Liver (tissue), 9 donors: Measurements from ENCODE around the gene USP43. TPM values are rescaled to one million over a fixed set of nuclear protein-coding genes. Genes with fewer than 3 reads are reported as not detected.

ENCODE experiments used
- DNase-seq: peaks from one replicate; pipeline ENCODE4 v3.0.0-alpha.2; 2017; ENCODE audit warnings: low spot score
- H3K27ac ChIP-seq, 2 donors: one replicate each; pipeline ENCODE4 v1.7.0; 2013; ENCODE audit warnings: inconsistent platforms in 2 of 2, low read length in 2 of 2, control low read depth in 1 of 2, low read depth in 1 of 2, mild to moderate bottlenecking in 1 of 2
- H3K27me3 ChIP-seq, 4 donors: one replicate each; pipeline versions ENCODE4 v1.6.1 to v1.7.0; 2013; ENCODE audit warnings: low read length in 3 of 4, inconsistent platforms in 1 of 4, mild to moderate bottlenecking in 1 of 4, moderate library complexity in 1 of 4; ENCODE audit not compliant: control insufficient read depth in 4 of 4, insufficient read depth in 4 of 4
- H3K36me3 ChIP-seq, 4 donors: one replicate each; pipeline versions ENCODE4 v1.6.1 to v1.7.0; 2013; ENCODE audit warnings: low read length in 3 of 4, mild to moderate bottlenecking in 3 of 4, low read depth in 1 of 4, moderate library complexity in 1 of 4; ENCODE audit not compliant: control insufficient read depth in 4 of 4, insufficient read depth in 3 of 4
- H3K4me1 ChIP-seq, 4 donors: one replicate each; pipeline versions ENCODE4 v1.6.1 to v1.7.0; 2013; ENCODE audit warnings: low read length in 3 of 4, mild to moderate bottlenecking in 3 of 4, moderate library complexity in 1 of 4; ENCODE audit not compliant: control insufficient read depth in 4 of 4, insufficient read depth in 4 of 4
- H3K4me3 ChIP-seq, 3 donors: one replicate each; pipeline versions ENCODE4 v1.6.1 to v1.7.0; 2013; ENCODE audit warnings: low read length in 3 of 3, control low read depth in 1 of 3, low read depth in 1 of 3, mild to moderate bottlenecking in 1 of 3
- H3K9ac ChIP-seq, 2 donors: one replicate each; pipeline ENCODE4 v1.7.0; 2013; ENCODE audit warnings: low read length in 2 of 2, mild to moderate bottlenecking in 2 of 2, moderate library complexity in 2 of 2, control low read depth in 1 of 2, low read depth in 1 of 2
- H3K9me3 ChIP-seq, 4 donors: one replicate each; pipeline versions ENCODE4 v1.6.1 to v1.7.0; 2013; ENCODE audit warnings: low read length in 3 of 4; ENCODE audit not compliant: control insufficient read depth in 4 of 4
- EGR1 ChIP-seq, 2 donors: IDR thresholded peaks; 2 replicates each; pipeline ENCODE4 v1.6.1; 2016 to 2018; ENCODE audit warnings: antibody characterized with exemption in 2 of 2, low read depth in 2 of 2
- FOXA1 ChIP-seq: IDR thresholded peaks from 2 replicates; pipeline ENCODE4 v1.6.1; 2016; ENCODE audit warnings: antibody characterized with exemption
- FOXA2 ChIP-seq: IDR thresholded peaks from 2 replicates; pipeline ENCODE4 v1.6.1; 2016; ENCODE audit warnings: antibody characterized with exemption
- GABPA ChIP-seq, 2 donors: IDR thresholded peaks in 1 of 2; conservative IDR thresholded peaks in 1 of 2; 2 replicates each; pipeline ENCODE4 v1.6.1; 2016; ENCODE audit warnings: antibody characterized with exemption in 2 of 2, mild to moderate bottlenecking in 1 of 2, moderate library complexity in 1 of 2
- HNF4A ChIP-seq, 2 donors: conservative IDR thresholded peaks; 2 replicates each; pipeline ENCODE4 v1.6.1; 2016; ENCODE audit warnings: antibody characterized with exemption in 2 of 2, mild to moderate bottlenecking in 2 of 2
- HNF4G ChIP-seq: IDR thresholded peaks from 2 replicates; pipeline ENCODE4 v1.6.1; 2016; ENCODE audit warnings: antibody characterized with exemption
- JUND ChIP-seq, 2 donors: IDR thresholded peaks; 2 replicates each; pipeline ENCODE4 v1.6.1; 2016; ENCODE audit warnings: antibody characterized with exemption in 2 of 2
- NR2F2 ChIP-seq: IDR thresholded peaks from 2 replicates; pipeline ENCODE4 v1.6.1; 2016; ENCODE audit warnings: antibody characterized with exemption
- RAD21 ChIP-seq, 2 donors: IDR thresholded peaks; 2 replicates each; pipeline ENCODE4 v1.6.1; 2016; ENCODE audit warnings: antibody characterized with exemption in 2 of 2, mild to moderate bottlenecking in 2 of 2
- RXRA ChIP-seq, 2 donors: IDR thresholded peaks; 2 replicates each; pipeline ENCODE4 v1.6.1; 2017 to 2018; ENCODE audit warnings: antibody characterized with exemption in 2 of 2, mild to moderate bottlenecking in 1 of 2
- SP1 ChIP-seq: IDR thresholded peaks from 2 replicates; pipeline ENCODE4 v1.6.1; 2018; ENCODE audit warnings: antibody characterized with exemption, mild to moderate bottlenecking
- TAF1 ChIP-seq: conservative IDR thresholded peaks from 2 replicates; pipeline ENCODE4 v1.6.1; 2016; ENCODE audit warnings: antibody characterized with exemption, mild to moderate bottlenecking
- YY1 ChIP-seq: IDR thresholded peaks from 2 replicates; pipeline ENCODE4 v1.6.1; 2016; ENCODE audit warnings: antibody characterized with exemption, mild to moderate bottlenecking
- WGBS: extraction: QIAGEN DNeasy Blood & Tissue Kit; methylation state at CpG from one replicate; pipeline ENCODE4 v1.1.7; 2013; 5-methylcytosine and 5-hydroxymethylcytosine counted together
- polyA plus RNA-seq, 2 donors: library from polyadenylated mRNA; stranded (reverse) in 1 of 2; unstranded in 1 of 2; fragments of 200-250 nt in 1 of 2; fragments of >200 nt in 1 of 2; fragmentation: Nextera tagmentation in 1 of 2; extraction: Ambion mirVana in 1 of 2; gene quantifications; one replicate each; pipeline versions ENCODE4 v1.2.1 to v1.2.3, GENCODE V29; 2013 to 2015
- total RNA-seq, 2 donors: library from RNA; depleted of rRNA; stranded (reverse); fragments of >200 nt; gene quantifications; one replicate each; pipeline ENCODE4 v1.2.3, GENCODE V29; 2014
- TF ChIP-seq, protein P1 (sequence below): IDR thresholded peaks from 2 replicates; pipeline ENCODE4 v1.6.1; 2016; ENCODE audit warnings: antibody characterized with exemption
- TF ChIP-seq, protein P2 (sequence below): IDR thresholded peaks from 2 replicates; pipeline ENCODE4 v1.6.1; 2016; ENCODE audit warnings: antibody characterized with exemption, mild to moderate bottlenecking
- TF ChIP-seq, protein P3 (sequence below): IDR thresholded peaks from 2 replicates; pipeline ENCODE4 v1.6.1; 2016; ENCODE audit warnings: antibody characterized with exemption
- TF ChIP-seq, protein P4 (sequence below): IDR thresholded peaks from 2 replicates; pipeline ENCODE4 v1.6.1; 2016; ENCODE audit warnings: antibody characterized with exemption
- TF ChIP-seq, protein P5 (sequence below): fragments of 150-350 bp; IDR thresholded peaks from 2 replicates; pipeline ENCODE4 v1.5.1; 2017; ENCODE audit warnings: improper control_type of control experiment, low read depth, low read length; ENCODE audit not compliant: missing input control
- donor health status: healthy.
- donor health status: healthy.
- donor health status: healthy.
- donor health status: healthy.
- donor health status: healthy.

The USP43 gene
- total and polyA plus RNA-seq, 4 donors = 0.42 to 7.4 (median 0.94) TPM

DNA sequence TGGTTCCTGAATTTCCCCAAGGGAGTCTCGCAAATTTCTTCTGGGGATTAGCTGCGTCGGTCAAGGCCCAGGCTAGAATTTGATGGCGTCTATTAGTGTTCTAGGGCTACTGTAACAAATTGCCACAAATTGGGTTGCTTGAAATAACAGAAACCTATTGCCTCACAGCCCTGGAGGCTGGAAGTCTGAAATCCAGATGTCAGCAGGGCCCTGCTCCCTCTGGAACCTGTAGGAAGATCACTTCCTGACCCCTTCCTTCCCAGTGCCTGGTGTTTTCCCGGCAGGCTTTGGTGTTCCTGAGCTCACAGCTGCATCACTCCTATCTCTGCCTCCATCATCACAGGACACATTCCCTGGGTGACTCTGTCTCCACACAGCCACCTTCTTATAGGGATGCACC, 121.7 kb downstream of the USP43 start (continued):
- no peak for TF ChIP-seq JUND (IDR thresholded peaks at IDR 0.05)
- TF ChIP-seq GABPA (IDR thresholded peaks at IDR 0.05 in 1 of 2, conservative IDR thresholded peaks at IDR 0.05 in 1 of 2) = no peak

DNA sequence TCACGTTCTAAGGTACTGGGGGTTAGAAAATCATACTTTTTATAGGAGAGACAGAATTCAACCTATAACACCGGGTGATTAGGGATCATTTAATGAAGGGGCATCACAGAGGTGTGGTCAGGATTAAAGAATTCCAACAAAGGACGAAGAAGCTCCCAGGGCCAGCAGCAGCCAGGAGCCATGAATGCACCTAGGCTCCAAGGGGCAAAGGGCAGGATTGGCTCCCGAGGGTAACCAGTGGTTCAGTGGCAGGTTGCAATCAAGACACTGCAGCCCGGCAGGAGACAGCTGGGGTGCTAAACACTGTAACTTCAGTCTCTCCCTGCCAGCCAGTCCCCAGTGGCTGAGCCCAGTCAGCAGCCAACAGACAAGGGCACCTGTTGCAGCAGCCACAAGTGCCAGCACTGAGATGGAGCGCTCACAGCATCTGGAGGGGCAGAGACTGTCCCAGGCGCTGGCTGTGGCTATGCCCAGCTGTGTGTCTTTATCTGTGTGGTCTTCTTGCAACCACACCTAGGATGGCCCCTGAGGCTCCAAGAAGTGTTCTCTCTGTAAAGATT, 122.2 kb downstream of the USP43 start:
- Histone ChIP-seq H3K9me3 (no peaks in the 10 kb centered on the region), H3K36me3 (no peaks in the 10 kb centered on the region), H3K4me1 (no peaks in the 10 kb centered on the region), H3K4me3 (no peak overlapping the region), H3K27ac (no peak overlapping the region), H3K27me3 (no peaks in the 10 kb centered on the region), H3K9ac (no peak overlapping the region)
- TF ChIP-seq FOXA1 (no peak), SP1 (no peak), GABPA (IDR thresholded peaks at IDR 0.05 in 1 of 2, conservative IDR thresholded peaks at IDR 0.05 in 1 of 2) (no peak), FOXA2 (no peak), RXRA (IDR thresholded peaks at IDR 0.05) (no peak), TAF1 (no peak), HNF4G (no peak), EGR1 (IDR thresholded peaks at IDR 0.05; ENCODE audit: low read depth in 2 of 2) (no peak), JUND (IDR thresholded peaks at IDR 0.05) (no peak), HNF4A (conservative IDR thresholded peaks at IDR 0.05) (no peak), RAD21 (IDR thresholded peaks at IDR 0.05) (no peak), NR2F2 (no peak), YY1 (no peak)
- TF ChIP-seq, protein P1, sequence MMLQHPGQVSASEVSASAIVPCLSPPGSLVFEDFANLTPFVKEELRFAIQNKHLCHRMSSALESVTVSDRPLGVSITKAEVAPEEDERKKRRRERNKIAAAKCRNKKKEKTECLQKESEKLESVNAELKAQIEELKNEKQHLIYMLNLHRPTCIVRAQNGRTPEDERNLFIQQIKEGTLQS = no peak
- TF ChIP-seq, protein P2, sequence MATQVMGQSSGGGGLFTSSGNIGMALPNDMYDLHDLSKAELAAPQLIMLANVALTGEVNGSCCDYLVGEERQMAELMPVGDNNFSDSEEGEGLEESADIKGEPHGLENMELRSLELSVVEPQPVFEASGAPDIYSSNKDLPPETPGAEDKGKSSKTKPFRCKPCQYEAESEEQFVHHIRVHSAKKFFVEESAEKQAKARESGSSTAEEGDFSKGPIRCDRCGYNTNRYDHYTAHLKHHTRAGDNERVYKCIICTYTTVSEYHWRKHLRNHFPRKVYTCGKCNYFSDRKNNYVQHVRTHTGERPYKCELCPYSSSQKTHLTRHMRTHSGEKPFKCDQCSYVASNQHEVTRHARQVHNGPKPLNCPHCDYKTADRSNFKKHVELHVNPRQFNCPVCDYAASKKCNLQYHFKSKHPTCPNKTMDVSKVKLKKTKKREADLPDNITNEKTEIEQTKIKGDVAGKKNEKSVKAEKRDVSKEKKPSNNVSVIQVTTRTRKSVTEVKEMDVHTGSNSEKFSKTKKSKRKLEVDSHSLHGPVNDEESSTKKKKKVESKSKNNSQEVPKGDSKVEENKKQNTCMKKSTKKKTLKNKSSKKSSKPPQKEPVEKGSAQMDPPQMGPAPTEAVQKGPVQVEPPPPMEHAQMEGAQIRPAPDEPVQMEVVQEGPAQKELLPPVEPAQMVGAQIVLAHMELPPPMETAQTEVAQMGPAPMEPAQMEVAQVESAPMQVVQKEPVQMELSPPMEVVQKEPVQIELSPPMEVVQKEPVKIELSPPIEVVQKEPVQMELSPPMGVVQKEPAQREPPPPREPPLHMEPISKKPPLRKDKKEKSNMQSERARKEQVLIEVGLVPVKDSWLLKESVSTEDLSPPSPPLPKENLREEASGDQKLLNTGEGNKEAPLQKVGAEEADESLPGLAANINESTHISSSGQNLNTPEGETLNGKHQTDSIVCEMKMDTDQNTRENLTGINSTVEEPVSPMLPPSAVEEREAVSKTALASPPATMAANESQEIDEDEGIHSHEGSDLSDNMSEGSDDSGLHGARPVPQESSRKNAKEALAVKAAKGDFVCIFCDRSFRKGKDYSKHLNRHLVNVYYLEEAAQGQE = no peak
- TF ChIP-seq, protein P3, sequence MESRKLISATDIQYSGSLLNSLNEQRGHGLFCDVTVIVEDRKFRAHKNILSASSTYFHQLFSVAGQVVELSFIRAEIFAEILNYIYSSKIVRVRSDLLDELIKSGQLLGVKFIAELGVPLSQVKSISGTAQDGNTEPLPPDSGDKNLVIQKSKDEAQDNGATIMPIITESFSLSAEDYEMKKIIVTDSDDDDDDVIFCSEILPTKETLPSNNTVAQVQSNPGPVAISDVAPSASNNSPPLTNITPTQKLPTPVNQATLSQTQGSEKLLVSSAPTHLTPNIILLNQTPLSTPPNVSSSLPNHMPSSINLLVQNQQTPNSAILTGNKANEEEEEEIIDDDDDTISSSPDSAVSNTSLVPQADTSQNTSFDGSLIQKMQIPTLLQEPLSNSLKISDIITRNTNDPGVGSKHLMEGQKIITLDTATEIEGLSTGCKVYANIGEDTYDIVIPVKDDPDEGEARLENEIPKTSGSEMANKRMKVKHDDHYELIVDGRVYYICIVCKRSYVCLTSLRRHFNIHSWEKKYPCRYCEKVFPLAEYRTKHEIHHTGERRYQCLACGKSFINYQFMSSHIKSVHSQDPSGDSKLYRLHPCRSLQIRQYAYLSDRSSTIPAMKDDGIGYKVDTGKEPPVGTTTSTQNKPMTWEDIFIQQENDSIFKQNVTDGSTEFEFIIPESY = no peak
- TF ChIP-seq, protein P4, sequence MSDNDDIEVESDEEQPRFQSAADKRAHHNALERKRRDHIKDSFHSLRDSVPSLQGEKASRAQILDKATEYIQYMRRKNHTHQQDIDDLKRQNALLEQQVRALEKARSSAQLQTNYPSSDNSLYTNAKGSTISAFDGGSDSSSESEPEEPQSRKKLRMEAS = no peak
- TF ChIP-seq, protein P5, sequence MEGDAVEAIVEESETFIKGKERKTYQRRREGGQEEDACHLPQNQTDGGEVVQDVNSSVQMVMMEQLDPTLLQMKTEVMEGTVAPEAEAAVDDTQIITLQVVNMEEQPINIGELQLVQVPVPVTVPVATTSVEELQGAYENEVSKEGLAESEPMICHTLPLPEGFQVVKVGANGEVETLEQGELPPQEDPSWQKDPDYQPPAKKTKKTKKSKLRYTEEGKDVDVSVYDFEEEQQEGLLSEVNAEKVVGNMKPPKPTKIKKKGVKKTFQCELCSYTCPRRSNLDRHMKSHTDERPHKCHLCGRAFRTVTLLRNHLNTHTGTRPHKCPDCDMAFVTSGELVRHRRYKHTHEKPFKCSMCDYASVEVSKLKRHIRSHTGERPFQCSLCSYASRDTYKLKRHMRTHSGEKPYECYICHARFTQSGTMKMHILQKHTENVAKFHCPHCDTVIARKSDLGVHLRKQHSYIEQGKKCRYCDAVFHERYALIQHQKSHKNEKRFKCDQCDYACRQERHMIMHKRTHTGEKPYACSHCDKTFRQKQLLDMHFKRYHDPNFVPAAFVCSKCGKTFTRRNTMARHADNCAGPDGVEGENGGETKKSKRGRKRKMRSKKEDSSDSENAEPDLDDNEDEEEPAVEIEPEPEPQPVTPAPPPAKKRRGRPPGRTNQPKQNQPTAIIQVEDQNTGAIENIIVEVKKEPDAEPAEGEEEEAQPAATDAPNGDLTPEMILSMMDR = no peak
- DNase-seq = no peak
- WGBS = 67% methylated on average over 7 of the region's 7 CpGs
